CD4-positive, alpha-beta T cell (primary cell): ENCODE data around the gene HES2. TPM values are rescaled to one million over a fixed set of nuclear protein-coding genes. Genes with fewer than 3 reads are reported as not detected.

Experiments
- ATAC-seq: fragments of 200-7000 bp; cut with Tn5 transposase; one replicate; pipeline ENCODE4 v1.10.0; 2022; ENCODE audit warnings: mild to moderate bottlenecking; ENCODE audit not compliant: poor library complexity
- CTCF ChIA-PET: fragments of 350-600 bp; sonication (Branson Sonifier 250); formaldehyde crosslinking; loops from one replicate; lab custom pipeline; 2021; ENCODE audit warnings: antibody characterized with exemption, inconsistent platforms; lab: Charles Lee
- POLR2A ChIA-PET: fragments of 350-600 bp; sonication (Branson Sonifier 250); formaldehyde crosslinking; loops from one replicate; lab custom pipeline; 2021; ENCODE audit warnings: antibody characterized with exemption, inconsistent platforms; lab: Charles Lee
- DNase-seq, 14 experiments: peaks; one replicate each; pipeline ENCODE4 v3.0.0-alpha.2; 2013 to 2020; ENCODE audit warnings: mixed read lengths in 2 of 14
- H3K27ac ChIP-seq, 2 donors: one replicate each; pipeline versions ENCODE4 v1.5.1 to v1.7.0; 2013; ENCODE audit warnings: low read length in 2 of 2, low read depth in 1 of 2, mild to moderate bottlenecking in 1 of 2
- H3K27me3 ChIP-seq, 2 experiments: 1 replicate in 1 of 2; 2 replicates in 1 of 2; pipeline versions ENCODE4 v1.6.1 to v1.7.0; 2013; ENCODE audit warnings: low read length in 2 of 2, control low read depth in 1 of 2, mild to moderate bottlenecking in 1 of 2, moderate library complexity in 1 of 2; ENCODE audit not compliant: insufficient read depth in 2 of 2, control insufficient read depth in 1 of 2
- H3K36me3 ChIP-seq: one replicate; pipeline ENCODE4 v1.6.1; 2013; ENCODE audit warnings: low read length, control low read depth; ENCODE audit not compliant: insufficient read depth
- H3K4me1 ChIP-seq: one replicate; pipeline ENCODE4 v1.6.1; 2013; ENCODE audit warnings: low read length, control low read depth; ENCODE audit not compliant: insufficient read depth
- H3K4me3 ChIP-seq: one replicate; pipeline ENCODE4 v1.5.1; 2013; ENCODE audit warnings: mild to moderate bottlenecking, low read length, moderate library complexity
- H3K9me3 ChIP-seq, 2 experiments: 1 replicate in 1 of 2; 2 replicates in 1 of 2; pipeline versions ENCODE4 v1.6.1 to v1.7.0; 2013; ENCODE audit warnings: low read length in 2 of 2, mild to moderate bottlenecking in 2 of 2, control low read depth in 1 of 2, moderate library complexity in 1 of 2; ENCODE audit not compliant: control insufficient read depth in 1 of 2, insufficient read depth in 1 of 2
- H3K27ac Mint-ChIP-seq: one replicate; pipeline ENCODE4 v1.8.0; 2020; ENCODE audit warnings: mixed read lengths
- H3K27me3 Mint-ChIP-seq: one replicate; pipeline ENCODE4 v1.8.0; 2021; ENCODE audit warnings: mixed read lengths
- H3K36me3 Mint-ChIP-seq: one replicate; pipeline ENCODE4 v1.8.0; 2021; ENCODE audit warnings: low read depth, mixed read lengths
- H3K4me1 Mint-ChIP-seq: one replicate; pipeline ENCODE4 v1.8.0; 2021; ENCODE audit warnings: low read depth, mixed read lengths
- H3K4me3 Mint-ChIP-seq: one replicate; pipeline ENCODE4 v1.8.0; 2020; ENCODE audit warnings: mild to moderate bottlenecking, mixed read lengths
- H3K9me3 Mint-ChIP-seq: one replicate; pipeline ENCODE4 v1.8.0; 2020; ENCODE audit warnings: mixed read lengths
- intact Hi-C, 2 experiments: fragments of 100-400 bp; cut with DNase I in 1 of 2; cut with micrococcal nuclease in 1 of 2; formaldehyde crosslinking; loops; one replicate each; pipeline versions ENCODE4 v1.15.1 to v1.9.0; 2023 to 2025; cut with DNase I, micrococcal nuclease
- total RNA-seq, 174 experiments: library from RNA in 2 of 174; stranded (reverse) in 2 of 174; gene quantifications; one replicate each; pipeline ENCODE4 v1.2.3 and lab custom pipeline; 2021 to 2026
- TF ChIP-seq, protein P1 (sequence below): fragments of 200-600 bp; IDR thresholded peaks from one replicate; pipeline ENCODE4 v1.8.0; 2022; ENCODE audit warnings: antibody characterized with exemption, mild to moderate bottlenecking

HES2 gene
- total RNA-seq, 2 experiments from 2014 or later, result not detected

DNA sequence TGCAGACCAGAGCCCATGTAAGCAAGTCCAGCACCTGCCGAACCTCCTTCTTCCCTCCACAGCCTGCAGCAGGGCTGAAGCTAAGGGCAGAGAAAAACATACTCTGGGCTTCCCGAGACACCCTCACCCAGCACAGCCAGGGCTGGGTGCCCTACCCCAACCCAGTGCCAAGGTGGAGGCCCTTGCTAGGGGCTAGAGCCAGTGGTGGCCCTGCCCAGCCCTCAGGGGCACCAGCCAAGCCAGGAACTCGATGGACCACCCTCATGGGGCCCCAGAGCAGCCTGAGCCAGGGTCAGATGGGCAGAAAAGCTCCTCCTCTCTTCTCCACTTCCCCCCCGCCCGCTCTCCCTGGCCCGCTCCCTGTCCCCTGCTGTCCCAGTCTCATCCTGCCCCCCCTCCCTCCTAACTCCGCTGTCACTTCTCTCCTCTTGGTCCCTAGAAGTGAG, 30.3 kb upstream of the HES2 start:
- TF ChIP-seq, protein P1, sequence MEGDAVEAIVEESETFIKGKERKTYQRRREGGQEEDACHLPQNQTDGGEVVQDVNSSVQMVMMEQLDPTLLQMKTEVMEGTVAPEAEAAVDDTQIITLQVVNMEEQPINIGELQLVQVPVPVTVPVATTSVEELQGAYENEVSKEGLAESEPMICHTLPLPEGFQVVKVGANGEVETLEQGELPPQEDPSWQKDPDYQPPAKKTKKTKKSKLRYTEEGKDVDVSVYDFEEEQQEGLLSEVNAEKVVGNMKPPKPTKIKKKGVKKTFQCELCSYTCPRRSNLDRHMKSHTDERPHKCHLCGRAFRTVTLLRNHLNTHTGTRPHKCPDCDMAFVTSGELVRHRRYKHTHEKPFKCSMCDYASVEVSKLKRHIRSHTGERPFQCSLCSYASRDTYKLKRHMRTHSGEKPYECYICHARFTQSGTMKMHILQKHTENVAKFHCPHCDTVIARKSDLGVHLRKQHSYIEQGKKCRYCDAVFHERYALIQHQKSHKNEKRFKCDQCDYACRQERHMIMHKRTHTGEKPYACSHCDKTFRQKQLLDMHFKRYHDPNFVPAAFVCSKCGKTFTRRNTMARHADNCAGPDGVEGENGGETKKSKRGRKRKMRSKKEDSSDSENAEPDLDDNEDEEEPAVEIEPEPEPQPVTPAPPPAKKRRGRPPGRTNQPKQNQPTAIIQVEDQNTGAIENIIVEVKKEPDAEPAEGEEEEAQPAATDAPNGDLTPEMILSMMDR, result no peak
- Mint-ChIP-seq H3K27ac (no peak overlapping the region), H3K27me3 (peaks cover 55% of the 10 kb centered on the region), H3K36me3 (no peaks in the 10 kb centered on the region), H3K4me3 (peak overlapping the region; percentile 71), H3K4me1 (peaks cover 38% of the 10 kb centered on the region), H3K9me3 (no peaks in the 10 kb centered on the region)
- no peak for DNase-seq
- ChIA-PET POLR2A (interaction anchor here (0.9 to 7.2 kb wide), 4 partner anchors 10 to 15 kb away, joined by 4 to 61 read pairs (median 22); partner anchors contain the start of gene TNFRSF25), CTCF (interaction anchor here (1.3 to 5.1 kb wide), 6 partner anchors 9 to 204 kb away, joined by 3 to 34 read pairs (median 10); partner anchors contain the start of gene TNFRSF25)
- H3K27me3 ChIP-seq, result peaks cover 44 to 45% of the 10 kb centered on the region in 2 experiments
- H3K4me3 ChIP-seq, result no peak overlapping the region
- H3K36me3 ChIP-seq, result no peaks in the 10 kb centered on the region
- peaks cover 51% of the 10 kb centered on the region for H3K4me1 ChIP-seq
- peaks cover 0 to 16% of the 10 kb centered on the region in 2 experiments for H3K9me3 ChIP-seq
- ATAC-seq, result no peak
- intact Hi-C loops, result loop anchor here in 1 of 2 experiments (2.0 kb wide), 1 partner anchor 25 kb away; no protein-coding TSS in a partner anchor
- H3K27ac ChIP-seq, result no peak overlapping the region

DNA sequence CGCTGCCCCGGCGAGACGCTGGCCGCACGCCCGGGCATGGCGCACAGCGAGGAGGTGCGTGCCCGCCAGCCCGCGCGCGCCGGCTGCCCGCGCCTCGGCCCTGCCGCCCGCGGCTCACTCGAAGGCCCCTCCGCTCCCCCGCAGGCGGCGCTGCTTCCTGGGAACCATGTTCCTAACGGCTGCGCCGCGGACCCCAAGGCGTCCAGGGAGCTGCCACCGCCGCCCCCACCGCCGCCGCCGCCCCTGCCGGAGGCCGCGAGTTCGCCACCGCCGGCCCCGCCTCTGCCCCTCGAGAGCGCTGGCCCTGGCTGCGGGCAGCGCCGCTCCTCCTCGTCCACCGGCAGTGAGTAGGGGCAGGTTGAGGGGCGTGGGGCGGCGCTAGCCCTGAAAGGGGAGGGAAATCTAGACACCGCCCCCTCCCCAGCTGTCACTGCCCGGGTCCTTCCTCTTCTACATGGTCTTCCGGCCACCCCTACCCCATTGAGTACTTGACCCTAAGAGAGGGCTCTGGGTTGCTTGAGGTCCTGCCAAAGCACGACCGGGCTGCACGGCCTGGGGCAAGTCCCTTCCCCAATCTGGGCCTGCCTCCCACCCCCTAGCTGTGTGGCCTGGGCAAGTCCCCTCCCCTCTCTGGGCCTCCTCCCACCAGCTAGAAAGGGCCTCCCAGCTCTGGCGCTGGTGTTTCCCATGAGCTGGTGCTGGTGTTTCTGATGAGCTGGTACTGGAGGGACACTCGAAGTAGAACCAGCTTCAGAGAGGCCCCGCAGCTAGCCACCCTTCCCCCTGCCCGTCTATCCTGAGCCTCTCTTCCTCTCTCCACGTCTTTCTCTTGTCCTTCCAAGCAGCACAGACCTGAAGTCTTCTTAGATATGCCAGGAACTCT, 29.3 kb upstream of the HES2 start:
- CTCF ChIA-PET, result interaction anchor here (0.8 to 5.1 kb wide), 11 partner anchors 9 to 204 kb away, joined by 3 to 34 read pairs (median 6); partner anchors contain the start of gene TNFRSF25
- peak overlapping the region; percentile 71 for H3K4me3 Mint-ChIP-seq

More for the DNA sequence above, 29.3 kb upstream of the HES2 start:
- Mint-ChIP-seq H3K36me3 (no peaks in the 10 kb centered on the region), H3K27ac (no peak overlapping the region), H3K4me1 (peaks cover 42% of the 10 kb centered on the region), H3K9me3 (no peaks in the 10 kb centered on the region), H3K27me3 (peaks cover 60% of the 10 kb centered on the region)
- peaks cover 48% of the 10 kb centered on the region for H3K4me1 ChIP-seq
- ATAC-seq, result peak; percentile 39
- no peaks in the 10 kb centered on the region for H3K36me3 ChIP-seq
- POLR2A ChIA-PET, result interaction anchor here (0.5 to 7.2 kb wide), 5 partner anchors 9 to 46 kb away, joined by 3 to 61 read pairs (median 5); partner anchors contain the start of gene TNFRSF25
- intact Hi-C loops, result no loop called here
- H3K4me3 ChIP-seq, result no peak overlapping the region
- H3K27me3 ChIP-seq, result peaks cover 42 to 53% of the 10 kb centered on the region in 2 experiments
- no peak overlapping the region for H3K27ac ChIP-seq
- DNase-seq, result peak in 6 of 14 experiments; percentile 37 to 80 (median 52)
- TF ChIP-seq, protein P1, result no peak
- H3K9me3 ChIP-seq, result peaks cover 0 to 16% of the 10 kb centered on the region in 2 experiments
